H1 (cell line): ENCODE data around the gene ADSS2. TPM values are rescaled to one million over a fixed set of nuclear protein-coding genes. Genes with fewer than 3 reads are reported as not detected.

Experiments used
- BACH1 ChIP-seq: IDR thresholded peaks from 2 replicates; pipeline ENCODE4 v1.6.1; 2012; ENCODE audit warnings: low read length, improper control_type of control experiment
- CHD2 ChIP-seq: IDR thresholded peaks from 2 replicates; pipeline ENCODE4 v1.6.1; 2012; ENCODE audit warnings: low read length, improper control_type of control experiment
- GTF2F1 ChIP-seq: IDR thresholded peaks from 2 replicates; pipeline ENCODE4 v1.6.1; 2012; ENCODE audit warnings: low read depth, low read length, improper control_type of control experiment, borderline replicate concordance
- HDAC6 ChIP-seq: IDR thresholded peaks from one replicate; pipeline ENCODE4 v1.7.1; 2012; ENCODE audit warnings: low read depth, mild to moderate bottlenecking, inconsistent platforms, low read length, moderate library complexity
- MAFK ChIP-seq: IDR thresholded peaks from 2 replicates; pipeline ENCODE4 v1.6.1; 2012; ENCODE audit warnings: low read depth, mild to moderate bottlenecking, improper control_type of control experiment, low read length
- NANOG ChIP-seq: IDR thresholded peaks from 2 replicates; pipeline ENCODE4 v1.6.1; 2011; ENCODE audit warnings: low read length, low read depth, mild to moderate bottlenecking, inconsistent platforms; ENCODE audit not compliant: insufficient read depth, poor library complexity, severe bottlenecking
- RBBP5 ChIP-seq: IDR thresholded peaks from 2 replicates; pipeline ENCODE4 v1.7.1; 2012; ENCODE audit warnings: low read depth, mild to moderate bottlenecking, inconsistent platforms, low read length, moderate library complexity, borderline replicate concordance
- SIRT6 ChIP-seq: IDR thresholded peaks from one replicate; pipeline ENCODE4 v1.7.1; 2012; ENCODE audit warnings: low read length, inconsistent platforms
- polyA plus RNA-seq, 7 experiments: library from polyadenylated mRNA; depleted of rRNA in 3 of 7; stranded (reverse) in 5 of 7; unstranded in 2 of 7; fragments of >200 nt in 5 of 7; fragments of 200-250 nt in 2 of 7; gene quantifications; 1 replicate in 5 of 7; 2 replicates in 1 of 7; 4 replicates in 1 of 7; pipeline versions ENCODE4 v1.2.1 to v1.2.3, GENCODE V29; 2011 to 2013; ENCODE audit warnings: missing spikeins in 2 of 7, mixed read lengths in 2 of 7
- total RNA-seq: library from RNA; stranded (reverse); fragmentation: NEBNext Ultra II Directional; extraction: Animal tissue kit (Norgen Biotek cat#: 25700); gene quantifications from 2 replicates; pipeline ENCODE4 v1.2.1, GENCODE V29; 2021
- TF ChIP-seq, protein P1 (sequence below): IDR thresholded peaks from 2 replicates; pipeline ENCODE4 v1.6.1; 2012; ENCODE audit warnings: inconsistent platforms

The ADSS2 gene
- total and polyA plus RNA-seq, 2 of the 8 experiments (the other 6 are each of a cell fraction or from before 2014, with no cell fraction given) = 29.8 to 108 TPM

DNA sequence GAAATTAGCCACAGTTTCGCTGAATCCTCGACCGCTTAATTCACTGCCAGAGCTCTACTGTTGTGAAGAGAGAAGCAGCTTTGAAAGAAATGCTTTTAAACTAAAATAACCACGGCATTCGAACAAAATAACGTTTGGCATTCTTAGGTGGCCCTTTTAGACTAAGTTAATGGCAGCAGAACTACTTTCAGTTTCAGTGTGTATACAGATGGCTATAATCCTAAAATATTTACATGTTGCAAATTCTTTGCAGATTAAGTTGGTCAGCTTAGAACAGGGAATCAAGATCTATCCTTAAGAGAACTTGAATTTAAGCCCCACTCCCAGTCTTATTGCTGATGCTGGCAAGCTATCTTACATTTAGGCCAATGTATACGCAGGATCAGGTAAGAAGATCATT lies 62.7 kb downstream of the ADSS2 start (continued):
- TF ChIP-seq CHD2 (no peak), SIRT6 (no peak), RBBP5 (no peak), NANOG (no peak), GTF2F1 (no peak), MAFK (no peak), HDAC6 (no peak), BACH1 (no peak)
- TF ChIP-seq, protein P1, sequence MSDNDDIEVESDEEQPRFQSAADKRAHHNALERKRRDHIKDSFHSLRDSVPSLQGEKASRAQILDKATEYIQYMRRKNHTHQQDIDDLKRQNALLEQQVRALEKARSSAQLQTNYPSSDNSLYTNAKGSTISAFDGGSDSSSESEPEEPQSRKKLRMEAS = no peak
